ENCODE results near the gene SIKE1. TPM values are rescaled to one million over a fixed set of nuclear protein-coding genes. Genes with fewer than 3 reads are reported as not detected.
A peak's percentile ranks its signal among the peaks of the same experiment; 100 is the strongest.

SIKE1 gene
- total RNA-seq, 2 experiments from 2014 or later, result 71.0 to 123 TPM

GRCh38 chr1:114737314-114737849 is 43.1 kb downstream of the SIKE1 start:
- TF ChIP-seq EZH2phosphoT487 (IDR thresholded peaks at IDR 0.05; ENCODE audit: borderline replicate concordance, low read depth, low read length) (no peak), CTCF (conservative IDR thresholded peaks at IDR 0.05; ENCODE audit: low read length) (no peak)

GRCh38 chr1:114735479-114735878 is 45.0 kb downstream of the SIKE1 start:
- Histone ChIP-seq H3K9me3 (ENCODE audit: low read length) (no peaks in the 10 kb centered on the region), H3K4me2 (ENCODE audit: low read length) (no peak overlapping the region), H3K9me2 (ENCODE audit: insufficient read depth, low read length) (no peaks in the 10 kb centered on the region), H3K79me2 (ENCODE audit: insufficient read depth, low read depth, low read length) (peaks cover 28% of the 10 kb centered on the region), H3K27ac (ENCODE audit: low read depth, low read length, poor library complexity, severe bottlenecking) (no peak overlapping the region), H4K20me1 (ENCODE audit: insufficient read depth, low read length) (peaks cover 21% of the 10 kb centered on the region; the same call in 1 of the 2 replicates), H2AFZ (ENCODE audit: low read length) (no peak overlapping the region), H3K36me3 (ENCODE audit: insufficient read depth, low read length) (peaks cover 99% of the 10 kb centered on the region), H3K4me1 (ENCODE audit: insufficient read depth, low read length, poor library complexity, severe bottlenecking) (no peaks in the 10 kb centered on the region), H3K4me3 (ENCODE audit: low read depth, low read length, poor library complexity, severe bottlenecking) (no peak overlapping the region)
- CTCF ChIA-PET (ENCODE audit: unreplicated experiment), result no interaction called here
- TF ChIP-seq EZH2phosphoT487 (IDR thresholded peaks at IDR 0.05; ENCODE audit: borderline replicate concordance, low read depth, low read length), result no peak
- TF ChIP-seq CTCF (conservative IDR thresholded peaks at IDR 0.05; ENCODE audit: low read length), result no peak
- no TSS peak for BruUV-seq (replicated peaks)
- intact Hi-C loops (cut with micrococcal nuclease; ENCODE audit: unreplicated experiment), result no loop called here
- no peak for DNase-seq (ENCODE audit: low spot score)
- POLR2A ChIA-PET, result no interaction called here

More at GRCh38 chr1:114737314-114737849, 43.1 kb downstream of the SIKE1 start:
- no peak for DNase-seq (ENCODE audit: low spot score)
- no TSS peak for BruUV-seq (replicated peaks)
- H4K20me1 ChIP-seq (ENCODE audit: insufficient read depth, low read length), result peaks cover 21% of the 10 kb centered on the region; the same call in 1 of the 2 replicates
- no peak overlapping the region for H3K4me3 ChIP-seq (ENCODE audit: low read depth, low read length, poor library complexity, severe bottlenecking)
- no peaks in the 10 kb centered on the region for H3K9me2 ChIP-seq (ENCODE audit: insufficient read depth, low read length)
- H3K4me2 ChIP-seq (ENCODE audit: low read length), result no peak overlapping the region
- peaks cover 45% of the 10 kb centered on the region for H3K79me2 ChIP-seq (ENCODE audit: insufficient read depth, low read depth, low read length)
- CTCF ChIA-PET (ENCODE audit: unreplicated experiment), result interaction anchor here (0.8 kb wide), 1 partner anchor 9 kb away, joined by 3 read pairs; no protein-coding TSS in a partner anchor
- peaks cover 99% of the 10 kb centered on the region for H3K36me3 ChIP-seq (ENCODE audit: insufficient read depth, low read length)
- POLR2A ChIA-PET, result interaction anchor here (0.7 to 1.1 kb wide), 5 partner anchors 10 to 22 kb away, joined by 3 to 10 read pairs (median 4); no protein-coding TSS in a partner anchor
- no peak overlapping the region for H2AFZ ChIP-seq (ENCODE audit: low read length)
- no peaks in the 10 kb centered on the region for H3K4me1 ChIP-seq (ENCODE audit: insufficient read depth, low read length, poor library complexity, severe bottlenecking)
- H3K27ac ChIP-seq (ENCODE audit: low read depth, low read length, poor library complexity, severe bottlenecking), result no peak overlapping the region
- intact Hi-C loops (cut with micrococcal nuclease; ENCODE audit: unreplicated experiment), result no loop called here
- no peaks in the 10 kb centered on the region for H3K9me3 ChIP-seq (ENCODE audit: low read length)

- Histone ChIP-seq H3K4me1 (ENCODE audit: insufficient read depth, low read length, poor library complexity, severe bottlenecking) (no peaks in the 10 kb centered on the region), H3K36me3 (ENCODE audit: insufficient read depth, low read length) (peaks cover 100% of the 10 kb centered on the region), H3K9me2 (ENCODE audit: insufficient read depth, low read length) (no peaks in the 10 kb centered on the region), H3K79me2 (ENCODE audit: insufficient read depth, low read depth, low read length) (peaks cover 4% of the 10 kb centered on the region; the same call in 1 of the 2 replicates), H3K4me2 (ENCODE audit: low read length) (no peak overlapping the region), H4K20me1 (ENCODE audit: insufficient read depth, low read length) (no peaks in the 10 kb centered on the region; the same call in 1 of the 2 replicates), H3K4me3 (ENCODE audit: low read depth, low read length, poor library complexity, severe bottlenecking) (no peak overlapping the region), H2AFZ (ENCODE audit: low read length) (no peak overlapping the region), H3K27ac (ENCODE audit: low read depth, low read length, poor library complexity, severe bottlenecking) (no peak overlapping the region), H3K9me3 (ENCODE audit: low read length) (no peaks in the 10 kb centered on the region)
- no peak for TF ChIP-seq EZH2phosphoT487 (IDR thresholded peaks at IDR 0.05; ENCODE audit: borderline replicate concordance, low read depth, low read length)
- no peak for TF ChIP-seq CTCF (conservative IDR thresholded peaks at IDR 0.05; ENCODE audit: low read length)
- DNase-seq (ENCODE audit: low spot score), result no peak
- intact Hi-C loops (cut with micrococcal nuclease; ENCODE audit: unreplicated experiment), result no loop called here
- TSS peak; percentile 20 for BruUV-seq (replicated peaks)
- CTCF ChIA-PET (ENCODE audit: unreplicated experiment), result no interaction called here
- POLR2A ChIA-PET, result no interaction called here
Observed at GRCh38 chr1:114729782-114730181, 50.7 kb downstream of the SIKE1 start.
